HCT116 (cell line): ENCODE results near the gene FASN. TPM values are rescaled to one million over a fixed set of nuclear protein-coding genes. Genes with fewer than 3 reads are reported as not detected.
"Not testable (repeated sequence)": the region's sequence is repeated elsewhere in the genome, so short reads cannot be mapped to it uniquely, and the experiment has no call there.

Source experiments
- ATAC-seq: fragments of 200-7000 bp; cut with Tn5 transposase; 2 replicates; pipeline ENCODE4 v1.9.1; 2020; ENCODE audit warnings: mild to moderate bottlenecking, moderate library complexity
- BruUV-seq: library from RNA; stranded (reverse); fragments of 400-500 nt; replicated peaks from 2 replicates; lab custom pipeline; 2021; lab: Mats Ljungman, UMichigan
- CTCF ChIA-PET: fragments of 300-600 bp; sonication (Branson Sonifier 250); formaldehyde crosslinking; loops from one replicate; lab custom pipeline; 2021; ENCODE audit warnings: antibody characterized with exemption; lab: Charles Lee
- POLR2A ChIA-PET: fragments of 300-600, 350-600 bp; sonication (Branson Sonifier 250); formaldehyde crosslinking; loops from one replicate; lab custom pipeline; 2021; ENCODE audit warnings: antibody characterized with exemption; lab: Charles Lee
- RAD21 ChIA-PET, 2 experiments: fragments of 300-600 bp; sonication (Branson Sonifier 250); formaldehyde crosslinking; loops; one replicate each; lab custom pipeline; 2023; ENCODE audit warnings: low total read pairs in 2 of 2; ENCODE audit not compliant: uncharacterized antibody in 2 of 2, unreplicated experiment in 2 of 2, low non-redundant PET in 1 of 2; lab: Charles Lee
- DNase-seq: peaks from one replicate; pipeline ENCODE4 v3.0.0-alpha.2; 2010; ENCODE audit warnings: low read depth, low spot score
- H2AFZ ChIP-seq: fragments of 200-600 bp; shearing (Covaris generic), sonication (generic); 2 replicates; pipeline ENCODE4 v1.6.1; 2017; ENCODE audit warnings: low read depth, mixed run types, mixed read lengths, antibody characterized with exemption, low read length; ENCODE audit not compliant: poor library complexity, severe bottlenecking
- H3K27ac ChIP-seq: 2 replicates; pipeline ENCODE4 v1.5.1; 2012; ENCODE audit warnings: low read depth, low read length
- H3K27me3 ChIP-seq: fragments of 200-600 bp; sonication (generic); 2 replicates; pipeline ENCODE4 v1.6.1; 2016; ENCODE audit warnings: mixed run types, low read length, mixed read lengths; ENCODE audit not compliant: insufficient read depth
- H3K36me3 ChIP-seq, 2 experiments: fragments of 200-500 bp in 1 of 2; fragments of 200-600 bp in 1 of 2; sonication (Bioruptor generic) in 1 of 2; sonication (generic) in 1 of 2; 2 replicates each; pipeline versions ENCODE4 v1.5.1 to v1.6.1; 2014 to 2016; ENCODE audit warnings: low read length in 2 of 2, inconsistent platforms in 1 of 2, mixed read lengths in 1 of 2, mixed run types in 1 of 2; ENCODE audit not compliant: insufficient read depth in 2 of 2, control insufficient read depth in 1 of 2
- H3K4me1 ChIP-seq, 2 experiments: fragments of 200-600 bp in 1 of 2; sonication (generic) in 1 of 2; 2 replicates each; pipeline versions ENCODE4 v1.5.1 to v1.6.1; 2012 to 2017; ENCODE audit warnings: low read length in 2 of 2, inconsistent platforms in 1 of 2, mild to moderate bottlenecking in 1 of 2, mixed read lengths in 1 of 2, mixed run types in 1 of 2, moderate library complexity in 1 of 2; ENCODE audit not compliant: insufficient read depth in 2 of 2, control insufficient read depth in 1 of 2
- H3K4me2 ChIP-seq: fragments of 200-600 bp; sonication (generic); 2 replicates; pipeline ENCODE4 v1.6.1; 2017; ENCODE audit warnings: mixed run types, low read length, mixed read lengths
- H3K4me3 ChIP-seq, 2 experiments: fragments of 200-600 bp in 1 of 2; sonication (generic) in 1 of 2; replicated peaks in 1 of 2; 2 replicates each; pipeline ENCODE4 v1.5.1; 2011 to 2016; ENCODE audit warnings: low read length in 2 of 2, control low read depth in 1 of 2, low read depth in 1 of 2, mild to moderate bottlenecking in 1 of 2, mixed read lengths in 1 of 2, mixed run types in 1 of 2
- H3K79me2 ChIP-seq: fragments of 200-600 bp; sonication (generic); 2 replicates; pipeline ENCODE4 v1.6.1; 2017; ENCODE audit warnings: mild to moderate bottlenecking, mixed run types, low read length, moderate library complexity, mixed read lengths; ENCODE audit not compliant: insufficient read depth
- H3K9ac ChIP-seq: fragments of 200-600 bp; sonication (generic); 2 replicates; pipeline ENCODE4 v1.6.1; 2016; ENCODE audit warnings: low read length, mixed read lengths
- H3K9me2 ChIP-seq: fragments of 200-600 bp; sonication (generic), shearing (Covaris generic); 2 replicates; pipeline ENCODE4 v1.6.1; 2017; ENCODE audit warnings: mixed run types, mild to moderate bottlenecking, moderate library complexity; ENCODE audit not compliant: insufficient read depth
- H3K9me3 ChIP-seq, 2 experiments: fragments of 200-500 bp in 1 of 2; fragments of 200-600 bp in 1 of 2; sonication (Bioruptor generic) in 1 of 2; sonication (generic) in 1 of 2; 2 replicates each; pipeline ENCODE4 v1.6.1; 2014 to 2017; ENCODE audit warnings: low read length in 2 of 2, mixed read lengths in 2 of 2, inconsistent platforms in 1 of 2, low read depth in 1 of 2, mild to moderate bottlenecking in 1 of 2, mixed run types in 1 of 2, moderate library complexity in 1 of 2; ENCODE audit not compliant: control insufficient read depth in 1 of 2, insufficient read depth in 1 of 2
- H4K20me1 ChIP-seq: fragments of 200-600 bp; sonication (generic), shearing (Covaris generic); 2 replicates; pipeline ENCODE4 v1.6.1; 2017; ENCODE audit warnings: mixed run types, mild to moderate bottlenecking, moderate library complexity; ENCODE audit not compliant: insufficient read depth
- CBX3 ChIP-seq: IDR thresholded peaks from 2 replicates; pipeline ENCODE4 v1.6.1; 2012; ENCODE audit warnings: low read depth
- CEBPB ChIP-seq: IDR thresholded peaks from 2 replicates; pipeline ENCODE4 v1.6.1; 2012; ENCODE audit warnings: low read depth
- CTCF ChIP-seq, 3 experiments: fragments of 200-600 bp in 1 of 3; sonication (generic) in 1 of 3; IDR thresholded peaks in 2 of 3; conservative IDR thresholded peaks in 1 of 3; 2 replicates each; pipeline ENCODE4 v1.5.1; 2012 to 2017; ENCODE audit warnings: low read depth in 2 of 3, low read length in 2 of 3, antibody characterized with exemption in 1 of 3, borderline replicate concordance in 1 of 3, control low read depth in 1 of 3, mild to moderate bottlenecking in 1 of 3, mixed read lengths in 1 of 3, mixed run types in 1 of 3, moderate library complexity in 1 of 3; ENCODE audit not compliant: insufficient read depth in 1 of 3
- EGR1 ChIP-seq: IDR thresholded peaks from 2 replicates; pipeline ENCODE4 v1.6.1; 2012; ENCODE audit warnings: low read depth
- EZH2 ChIP-seq: fragments of 200-600 bp; sonication (generic); IDR thresholded peaks from 2 replicates; pipeline ENCODE4 v1.6.1; 2017; ENCODE audit warnings: antibody characterized with exemption, mixed run types
- JUND ChIP-seq: IDR thresholded peaks from 2 replicates; pipeline ENCODE4 v1.6.1; 2012
- MAX ChIP-seq: IDR thresholded peaks from 2 replicates; pipeline ENCODE4 v1.6.1; 2012
- RAD21 ChIP-seq: IDR thresholded peaks from 2 replicates; pipeline ENCODE4 v1.6.1; 2012; ENCODE audit warnings: low read depth, mild to moderate bottlenecking
- TCF7L2 ChIP-seq: IDR thresholded peaks from 2 replicates; pipeline ENCODE4 v1.7.0; 2011; ENCODE audit warnings: borderline replicate concordance, inconsistent platforms; ENCODE audit not compliant: insufficient read depth, insufficient read length; ENCODE audit errors: extremely low read depth
- ZBTB33 ChIP-seq: IDR thresholded peaks from 2 replicates; pipeline ENCODE4 v1.6.1; 2011; ENCODE audit warnings: mild to moderate bottlenecking, low read length, moderate library complexity; ENCODE audit not compliant: insufficient replicate concordance; ENCODE audit errors: extremely low read depth
- intact Hi-C: fragments of 100-400 bp; cut with micrococcal nuclease; formaldehyde crosslinking; loops from 2 replicates; pipeline ENCODE4 v1.10.0; 2022
- total RNA-seq: library from RNA; stranded (reverse); gene quantifications from one replicate; pipeline ENCODE4 v1.2.1, GENCODE V29; 2021; ENCODE audit not compliant: unreplicated experiment

FASN gene
- total RNA-seq, 1 experiment from 2014 or later, result 754 TPM

- POLR2A ChIA-PET, H4K20me1 ChIP-seq, CTCF ChIA-PET, H3K79me2 ChIP-seq, H3K4me2 ChIP-seq, BruUV-seq, H3K27ac ChIP-seq, H3K4me1 ChIP-seq, H2AFZ ChIP-seq, ATAC-seq, H3K27me3 ChIP-seq, H3K4me3 ChIP-seq, DNase-seq, H3K9ac ChIP-seq, H3K9me2 ChIP-seq, H3K9me3 ChIP-seq, H3K36me3 ChIP-seq, RAD21 ChIA-PET: not testable (repeated sequence)
- intact Hi-C loops, result loop anchor here (5.0 kb wide), 1 partner anchor 33 kb away; no protein-coding TSS in a partner anchor
These were observed 41.9 kb upstream of the FASN start for GRCh38 chr17:82139961-82140360.

GRCh38 chr17:82138511-82138992 is 40.5 kb upstream of the FASN start:
- Histone ChIP-seq H3K27me3 (no peaks in the 10 kb centered on the region), H3K4me3 (no peak overlapping the region), H3K9me3 (no peaks in the 10 kb centered on the region), H3K4me1 (peaks cover 6 to 7% of the 10 kb centered on the region in 2 experiments; a peak in 3 of 4 replicates), H3K9me2 (no peaks in the 10 kb centered on the region), H3K79me2 (no peaks in the 10 kb centered on the region), H3K9ac (no peak overlapping the region), H3K36me3 (peaks cover 2 to 4% of the 10 kb centered on the region in 2 experiments; a peak in 1 of 4 replicates), H3K27ac (no peak overlapping the region), H4K20me1 (no peaks in the 10 kb centered on the region), H2AFZ (no peak overlapping the region), H3K4me2 (no peak overlapping the region)
- no peak for DNase-seq
- no peak for TF ChIP-seq RAD21
- TF ChIP-seq EGR1, result no peak
- no peak for TF ChIP-seq EZH2
- no TSS peak for BruUV-seq
- intact Hi-C loops, result no loop called here
- ChIA-PET RAD21 (no interaction called here), POLR2A (no interaction called here), CTCF (no interaction called here)
- ATAC-seq, result no peak

- H3K9me3 ChIP-seq, result no peaks in the 10 kb centered on the region
- ChIA-PET POLR2A (no interaction called here), RAD21 (no interaction called here), CTCF (no interaction called here)
- H3K4me1 ChIP-seq, result peaks cover 8 to 9% of the 10 kb centered on the region in 2 experiments
- no peaks in the 10 kb centered on the region for H3K9me2 ChIP-seq
- BruUV-seq, result no TSS peak
- no peak overlapping the region for H3K4me2 ChIP-seq
- H3K36me3 ChIP-seq, result no peaks in the 10 kb centered on the region
- H3K9ac ChIP-seq, result no peak overlapping the region
- DNase-seq (no peak), ATAC-seq (no peak)
- H3K4me3 ChIP-seq, result no peak overlapping the region
- H3K27me3 ChIP-seq, result no peaks in the 10 kb centered on the region
- no peaks in the 10 kb centered on the region for H3K79me2 ChIP-seq
- no peaks in the 10 kb centered on the region for H4K20me1 ChIP-seq
- intact Hi-C loops, result no loop called here
- no peak overlapping the region for H2AFZ ChIP-seq
- H3K27ac ChIP-seq, result no peak overlapping the region
- no peak for TF ChIP-seq CTCF (IDR thresholded peaks at IDR 0.05 in 2 of 3, conservative IDR thresholded peaks at IDR 0.05 in 1 of 3; ENCODE audit: borderline replicate concordance in 1 of 3, insufficient read depth in 1 of 3, low read depth in 2 of 3, low read length in 2 of 3)
- no peak for TF ChIP-seq CEBPB
- TF ChIP-seq JUND, result no peak
- TF ChIP-seq CBX3, result no peak
- no peak for TF ChIP-seq TCF7L2
- no peak for TF ChIP-seq MAX
- no peak for TF ChIP-seq ZBTB33
These were observed 36.1 kb upstream of the FASN start for GRCh38 chr17:82134101-82134500.
